HL-60 (cell line): ENCODE measurements around the gene DDRGK1.

Experiments
- DNase-seq, 2 experiments: peaks; one replicate each; pipeline ENCODE4 v3.0.0-alpha.2; 2010 to 2020; ENCODE audit warnings: low read depth in 1 of 2, low spot score in 1 of 2
- H3K27ac ChIP-seq: fragments of 250-450 bp; sonication (Bioruptor Pico); replicated peaks from 2 replicates; pipeline ENCODE4 v1.5.1; 2020; ENCODE audit warnings: mild to moderate bottlenecking, moderate library complexity
- H3K27me3 ChIP-seq: fragments of 250-450 bp; sonication (Bioruptor Pico); 2 replicates; pipeline ENCODE4 v1.5.1; 2021; ENCODE audit warnings: mild to moderate bottlenecking, moderate library complexity; ENCODE audit not compliant: insufficient read depth, poor library complexity, severe bottlenecking
- H3K4me3 ChIP-seq: replicated peaks from 2 replicates; pipeline ENCODE4 v1.5.1; 2011; ENCODE audit warnings: mild to moderate bottlenecking, control low read depth, low read length; ENCODE audit not compliant: insufficient read depth
- CTCF ChIP-seq: IDR thresholded peaks from one replicate; pipeline ENCODE4 v1.5.1; 2011; ENCODE audit warnings: low read length, control low read depth, inconsistent platforms; ENCODE audit not compliant: insufficient read depth
- GABPA ChIP-seq: IDR thresholded peaks from 2 replicates; pipeline ENCODE4 v1.6.1; 2012; ENCODE audit warnings: low read depth
- POLR2AphosphoS5 ChIP-seq: IDR thresholded peaks from 2 replicates; pipeline ENCODE4 v1.6.1; 2012; ENCODE audit warnings: low read depth
- REST ChIP-seq: IDR thresholded peaks from 2 replicates; pipeline ENCODE4 v1.6.1; 2012; ENCODE audit warnings: low read depth; ENCODE audit not compliant: insufficient replicate concordance
- SPI1 ChIP-seq: IDR thresholded peaks from 2 replicates; pipeline ENCODE4 v1.6.1; 2012; ENCODE audit warnings: low read depth, mild to moderate bottlenecking, borderline replicate concordance

The DDRGK1 gene

GRCh38 chr20:3208786-3209256 lies 4.3 kb upstream of the DDRGK1 start:
- TF ChIP-seq REST (no peak), POLR2AphosphoS5 (no peak), SPI1 (peak; percentile 84)
- H3K4me3 ChIP-seq: peak overlapping the region; percentile 76
- H3K27me3 ChIP-seq: no peaks in the 10 kb centered on the region
- DNase-seq: peak; percentile 28 to 50
- peak overlapping the region; percentile 94 for H3K27ac ChIP-seq

- H3K27me3 ChIP-seq: no peaks in the 10 kb centered on the region
- peak overlapping the region; percentile 96 for H3K4me3 ChIP-seq
- H3K27ac ChIP-seq: peak overlapping the region; percentile 85
- DNase-seq: peak; percentile 33 to 36
- no peak for TF ChIP-seq POLR2AphosphoS5
- no peak for TF ChIP-seq SPI1
- no peak for TF ChIP-seq CTCF
Observed at GRCh38 chr20:3203315-3204123, 963 bp downstream of the DDRGK1 start.

- no peaks in the 10 kb centered on the region for H3K27me3 ChIP-seq
- DNase-seq: no peak
- peak overlapping the region; percentile 96 for H3K4me3 ChIP-seq
- peak overlapping the region; percentile 85 for H3K27ac ChIP-seq
- no peak for TF ChIP-seq REST
Observed at GRCh38 chr20:3202965-3203314, 1.5 kb downstream of the DDRGK1 start.

- Histone ChIP-seq H3K4me3 (no peak overlapping the region), H3K27ac (no peak overlapping the region), H3K27me3 (no peaks in the 10 kb centered on the region)
- no peak for TF ChIP-seq POLR2AphosphoS5
- TF ChIP-seq GABPA: no peak
- no peak for TF ChIP-seq CTCF
- TF ChIP-seq SPI1: no peak
- TF ChIP-seq REST: no peak
- DNase-seq: no peak
Observed at GRCh38 chr20:3199976-3200755, 4.3 kb downstream of the DDRGK1 start.
